Activated naive CD4-positive, alpha-beta T cell treated with anti-CD3 and anti-CD28 coated beads, Interleukin-2, amount 50 U/mL, for 24 hours (primary cell): ENCODE measurements around the gene ZFYVE9.

Experiments
- H3K27ac Mint-ChIP-seq: one replicate; pipeline ENCODE4 v1.8.0; 2021; ENCODE audit warnings: mild to moderate bottlenecking, mixed read lengths
- H3K27me3 Mint-ChIP-seq: one replicate; pipeline ENCODE4 v1.8.0; 2021; ENCODE audit warnings: mixed read lengths
- H3K36me3 Mint-ChIP-seq: one replicate; pipeline ENCODE4 v1.8.0; 2021; ENCODE audit warnings: mixed read lengths
- H3K4me1 Mint-ChIP-seq: one replicate; pipeline ENCODE4 v1.8.0; 2021; ENCODE audit warnings: mixed read lengths
- H3K4me3 Mint-ChIP-seq: one replicate; pipeline ENCODE4 v1.8.0; 2021; ENCODE audit warnings: mild to moderate bottlenecking, mixed read lengths
- H3K9me3 Mint-ChIP-seq: one replicate; pipeline ENCODE4 v1.8.0; 2021; ENCODE audit warnings: mixed read lengths

ZFYVE9 gene

DNA sequence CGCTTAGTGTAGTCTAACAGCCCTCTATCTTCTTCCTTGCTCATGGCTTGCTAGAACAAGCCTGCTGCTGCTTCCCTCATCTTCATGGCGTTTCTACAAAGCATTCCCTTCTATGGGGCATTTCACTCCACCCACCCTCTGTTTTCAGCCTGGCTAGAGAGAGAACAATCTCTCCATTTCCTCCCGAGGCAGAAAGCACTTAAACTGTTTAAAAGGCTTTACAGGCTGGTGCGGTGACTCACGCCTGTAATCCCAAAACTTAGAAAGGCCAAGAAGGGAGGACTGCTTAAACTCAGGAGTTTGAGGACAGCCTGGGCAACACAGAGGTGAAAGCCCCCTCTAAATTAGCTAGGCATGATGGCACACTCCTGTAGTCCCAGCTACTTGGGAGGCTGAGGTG, 244.6 kb downstream of the ZFYVE9 start:
- no peaks in the 10 kb centered on the region for H3K9me3 Mint-ChIP-seq
- peaks cover 7% of the 10 kb centered on the region for H3K36me3 Mint-ChIP-seq
- H3K4me1 Mint-ChIP-seq: no peaks in the 10 kb centered on the region
- H3K27me3 Mint-ChIP-seq: no peaks in the 10 kb centered on the region
- H3K4me3 Mint-ChIP-seq: no peak overlapping the region
- H3K27ac Mint-ChIP-seq: no peak overlapping the region

- Mint-ChIP-seq H3K36me3 (no peaks in the 10 kb centered on the region), H3K27me3 (no peaks in the 10 kb centered on the region), H3K4me1 (no peaks in the 10 kb centered on the region), H3K27ac (no peak overlapping the region), H3K9me3 (no peaks in the 10 kb centered on the region), H3K4me3 (no peak overlapping the region)
Observed at GRCh38 chr1:52393174-52393573, 251.3 kb downstream of the ZFYVE9 start.
